Stimulated activated effector memory CD8-positive, alpha-beta T cell treated with anti-CD3 and anti-CD28 coated beads, Interleukin-12 subunit alpha, Interleukin-12 subunit beta, amount 100 ng/mL, for 72 hours (primary cell): Measurements from ENCODE around the gene YWHAB.
A peak's percentile ranks its signal among the peaks of the same experiment; 100 is the strongest.

Experiments used
- ATAC-seq: fragments of 150-1000 bp; cut with Tn5 transposase; 2 replicates; pipeline ENCODE4 v1.10.0; 2021
- DNase-seq, 2 donors: peaks; one replicate each; pipeline ENCODE4 v3.0.0; 2021 to 2022; ENCODE audit warnings: low spot score in 2 of 2
- H3K27ac Mint-ChIP-seq: one replicate; pipeline ENCODE4 v1.8.0; 2022; ENCODE audit warnings: mild to moderate bottlenecking, mixed read lengths
- H3K36me3 Mint-ChIP-seq: one replicate; pipeline ENCODE4 v1.8.0; 2022; ENCODE audit warnings: mild to moderate bottlenecking, mixed read lengths
- H3K4me1 Mint-ChIP-seq: one replicate; pipeline ENCODE4 v1.8.0; 2022; ENCODE audit warnings: mixed read lengths
- H3K4me3 Mint-ChIP-seq: one replicate; pipeline ENCODE4 v1.8.0; 2022; ENCODE audit warnings: mild to moderate bottlenecking, mixed read lengths
- H3K9me3 Mint-ChIP-seq: one replicate; pipeline ENCODE4 v1.8.0; 2022; ENCODE audit warnings: mixed read lengths

Gene YWHAB

GRCh38 chr20:44948107-44948506 lies 62.6 kb downstream of the YWHAB start:
- ATAC-seq (no peak), DNase-seq (no peak)
- H3K4me3 Mint-ChIP-seq, result no peak overlapping the region
- peaks cover 100% of the 10 kb centered on the region for H3K36me3 Mint-ChIP-seq
- H3K27ac Mint-ChIP-seq, result no peak overlapping the region
- peaks cover 12% of the 10 kb centered on the region for H3K4me1 Mint-ChIP-seq
- no peaks in the 10 kb centered on the region for H3K9me3 Mint-ChIP-seq

DNA sequence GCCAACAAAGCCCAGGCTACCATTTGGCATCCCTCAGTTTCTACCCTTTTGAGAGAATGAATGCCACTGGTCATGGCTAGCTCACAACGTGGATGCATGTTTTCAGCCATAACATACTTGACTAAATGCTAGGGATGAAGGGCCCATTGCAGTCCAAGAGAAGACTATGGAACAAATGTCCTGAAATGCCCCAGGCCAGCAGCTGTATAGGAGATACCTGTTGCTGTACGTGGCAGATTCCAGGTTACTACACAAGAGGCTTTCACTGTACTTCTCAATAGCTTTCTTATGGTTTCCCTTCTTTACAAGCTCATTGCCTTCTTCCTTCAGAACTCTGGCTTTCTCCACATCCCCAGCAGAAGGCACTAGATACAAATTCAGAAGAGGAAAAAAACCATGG lies 63.0 kb downstream of the YWHAB start:
- no peaks in the 10 kb centered on the region for H3K9me3 Mint-ChIP-seq
- peaks cover 16% of the 10 kb centered on the region for H3K4me1 Mint-ChIP-seq
- H3K36me3 Mint-ChIP-seq, result peaks cover 100% of the 10 kb centered on the region
- ATAC-seq, result no peak
- H3K27ac Mint-ChIP-seq, result peak overlapping the region; percentile 65
- no peak overlapping the region for H3K4me3 Mint-ChIP-seq
- DNase-seq, result no peak

GRCh38 chr20:44950368-44950767 lies 64.9 kb downstream of the YWHAB start:
- no peak overlapping the region for H3K4me3 Mint-ChIP-seq
- H3K9me3 Mint-ChIP-seq, result no peaks in the 10 kb centered on the region
- peaks cover 100% of the 10 kb centered on the region for H3K36me3 Mint-ChIP-seq
- no peak for ATAC-seq
- H3K27ac Mint-ChIP-seq, result peak overlapping the region; percentile 26
- H3K4me1 Mint-ChIP-seq, result peaks cover 30% of the 10 kb centered on the region
- DNase-seq, result no peak

DNA sequence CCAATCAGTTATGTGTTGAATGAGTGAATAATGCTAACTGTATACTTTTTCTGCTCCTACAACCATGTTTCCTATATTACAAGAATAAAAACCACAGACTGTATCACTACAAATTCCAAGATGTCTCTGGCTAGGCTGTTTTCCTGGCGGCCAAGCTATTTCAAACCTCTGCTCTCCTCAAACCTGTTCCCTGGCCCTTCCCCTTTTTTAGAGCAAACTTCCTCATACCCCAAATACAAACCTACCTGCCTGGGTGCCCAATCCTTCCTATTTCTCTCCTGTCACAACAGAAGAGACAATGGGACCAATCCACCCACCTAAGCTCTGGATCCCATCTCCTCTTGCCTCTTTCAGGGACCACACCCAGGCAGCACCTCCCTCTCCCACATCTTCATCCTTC lies 67.2 kb downstream of the YWHAB start:
- no peak for ATAC-seq
- no peak for DNase-seq
- Mint-ChIP-seq H3K9me3 (no peaks in the 10 kb centered on the region), H3K4me3 (no peak overlapping the region), H3K4me1 (peaks cover 44% of the 10 kb centered on the region), H3K36me3 (peaks cover 100% of the 10 kb centered on the region), H3K27ac (peak overlapping the region; percentile 46)

GRCh38 chr20:44954211-44954610 lies 68.7 kb downstream of the YWHAB start:
- Mint-ChIP-seq H3K4me3 (no peak overlapping the region), H3K9me3 (no peaks in the 10 kb centered on the region), H3K27ac (peak overlapping the region; percentile 46), H3K36me3 (peaks cover 100% of the 10 kb centered on the region), H3K4me1 (peaks cover 58% of the 10 kb centered on the region)
- no peak for ATAC-seq
- no peak for DNase-seq

DNA sequence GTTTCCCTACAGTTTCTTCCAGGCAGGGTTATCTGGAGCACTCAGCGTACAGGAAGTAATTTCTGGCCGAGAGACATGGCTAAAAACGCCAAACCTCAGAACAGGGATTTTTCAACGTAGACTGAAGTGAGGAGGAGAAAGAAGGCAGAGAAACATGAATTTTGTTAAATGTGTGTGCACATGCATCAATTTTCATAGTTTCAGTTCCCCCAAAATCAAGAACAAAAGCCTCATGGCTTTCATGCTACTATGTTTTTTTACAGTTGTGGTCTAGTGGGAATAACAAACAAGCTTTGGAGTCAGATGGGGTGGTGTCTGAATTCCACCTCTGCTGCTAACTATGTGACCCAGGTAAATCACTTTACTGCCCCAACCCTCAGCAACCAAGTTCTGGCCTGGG lies 69.8 kb downstream of the YWHAB start:
- H3K27ac Mint-ChIP-seq, result no peak overlapping the region
- H3K36me3 Mint-ChIP-seq, result peaks cover 99% of the 10 kb centered on the region
- H3K4me1 Mint-ChIP-seq, result peaks cover 61% of the 10 kb centered on the region
- H3K9me3 Mint-ChIP-seq, result no peaks in the 10 kb centered on the region
- no peak overlapping the region for H3K4me3 Mint-ChIP-seq
- ATAC-seq (no peak), DNase-seq (no peak)

GRCh38 chr20:44956410-44956809 lies 70.9 kb downstream of the YWHAB start:
- peaks cover 91% of the 10 kb centered on the region for H3K36me3 Mint-ChIP-seq
- H3K9me3 Mint-ChIP-seq, result no peaks in the 10 kb centered on the region
- H3K4me1 Mint-ChIP-seq, result peaks cover 68% of the 10 kb centered on the region
- no peak for DNase-seq
- ATAC-seq, result no peak
- peak overlapping the region; percentile 14 for H3K27ac Mint-ChIP-seq
- H3K4me3 Mint-ChIP-seq, result no peak overlapping the region
